AG04450 (cell line): Measurements from ENCODE around the gene ZC3H4. TPM values are rescaled to one million over a fixed set of nuclear protein-coding genes. Genes with fewer than 3 reads are reported as not detected.

Experiments used
- CTCF ChIA-PET: fragments of 300-600, 350-600 bp; formaldehyde crosslinking; extraction: SDS; loops from one replicate; lab custom pipeline; 2022; ENCODE audit warnings: antibody characterized with exemption, inconsistent platforms; lab: Charles Lee
- POLR2A ChIA-PET: fragments of 350-600 bp; formaldehyde crosslinking; extraction: SDS; loops from one replicate; lab custom pipeline; 2021; ENCODE audit warnings: antibody characterized with exemption, inconsistent platforms; lab: Yijun Ruan, JAX
- DNase-seq: peaks from one replicate; pipeline ENCODE4 v3.0.0-alpha.2; 2011; ENCODE audit warnings: low read depth, low spot score
- H3K27ac ChIP-seq: one replicate; pipeline ENCODE4 v1.5.1; 2012; ENCODE audit warnings: low read depth, low read length, control low read depth
- H3K27me3 ChIP-seq: one replicate; pipeline ENCODE4 v1.6.0; 2012; ENCODE audit warnings: low read length; ENCODE audit not compliant: control insufficient read depth, insufficient read depth
- H3K4me3 ChIP-seq: 2 replicates; pipeline ENCODE4 v1.5.1; 2011; ENCODE audit warnings: mild to moderate bottlenecking, low read depth, low read length, control low read depth
- H3K9me3 ChIP-seq: 2 replicates; pipeline ENCODE4 v1.5.1; 2012; ENCODE audit warnings: low read length; ENCODE audit not compliant: control insufficient read depth, insufficient read depth
- polyA plus RNA-seq: library from polyadenylated mRNA; depleted of rRNA; stranded (reverse); fragments of >200 nt; gene quantifications from 2 replicates; pipeline ENCODE4 v1.2.3, GENCODE V29; 2011
- TF ChIP-seq, protein P1 (sequence below): IDR thresholded peaks from 2 replicates; pipeline ENCODE4 v1.5.1; 2011; ENCODE audit warnings: low read depth, low read length, control low read depth, inconsistent platforms

Gene ZC3H4
- polyA plus RNA-seq, 1 experiment, result 4.9 TPM

DNA sequence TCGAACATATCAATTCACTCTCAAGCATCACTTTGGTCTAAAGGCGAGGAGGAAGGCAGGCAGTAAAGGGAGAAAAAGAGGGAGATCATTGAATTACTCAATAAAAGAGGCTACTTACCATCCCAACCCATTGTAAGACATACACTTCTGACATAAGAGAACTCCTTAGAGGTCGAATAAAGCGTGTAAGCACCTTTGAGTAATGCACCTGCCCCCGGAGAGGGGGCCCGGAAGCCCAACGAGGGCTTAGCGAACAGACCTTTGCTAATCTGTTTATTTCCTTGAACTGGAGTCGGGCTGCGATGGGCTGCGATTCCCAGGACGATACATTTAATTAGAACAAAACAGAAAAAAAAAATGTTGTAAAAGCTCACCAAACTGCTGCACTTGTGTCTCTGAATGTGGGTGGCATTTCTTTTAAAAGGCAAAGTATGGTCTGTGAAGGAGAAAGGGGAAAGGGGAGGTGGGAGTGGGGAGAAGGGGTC, 3.0 kb downstream of the ZC3H4 start:
- Histone ChIP-seq H3K27ac (peak overlapping the region; percentile 100), H3K27me3 (no peaks in the 10 kb centered on the region), H3K9me3 (no peaks in the 10 kb centered on the region; the same call in 1 of the 2 replicates), H3K4me3 (peak overlapping the region; percentile 96)
- CTCF ChIA-PET, result interaction anchor here (0.6 kb wide), 1 partner anchor 13 kb away, joined by 3 read pairs; no protein-coding TSS in a partner anchor
- POLR2A ChIA-PET, result interaction anchor here (0.6 kb wide), 1 partner anchor 490 kb away, joined by 3 read pairs; no protein-coding TSS in a partner anchor
- DNase-seq, result no peak
- TF ChIP-seq, protein P1, sequence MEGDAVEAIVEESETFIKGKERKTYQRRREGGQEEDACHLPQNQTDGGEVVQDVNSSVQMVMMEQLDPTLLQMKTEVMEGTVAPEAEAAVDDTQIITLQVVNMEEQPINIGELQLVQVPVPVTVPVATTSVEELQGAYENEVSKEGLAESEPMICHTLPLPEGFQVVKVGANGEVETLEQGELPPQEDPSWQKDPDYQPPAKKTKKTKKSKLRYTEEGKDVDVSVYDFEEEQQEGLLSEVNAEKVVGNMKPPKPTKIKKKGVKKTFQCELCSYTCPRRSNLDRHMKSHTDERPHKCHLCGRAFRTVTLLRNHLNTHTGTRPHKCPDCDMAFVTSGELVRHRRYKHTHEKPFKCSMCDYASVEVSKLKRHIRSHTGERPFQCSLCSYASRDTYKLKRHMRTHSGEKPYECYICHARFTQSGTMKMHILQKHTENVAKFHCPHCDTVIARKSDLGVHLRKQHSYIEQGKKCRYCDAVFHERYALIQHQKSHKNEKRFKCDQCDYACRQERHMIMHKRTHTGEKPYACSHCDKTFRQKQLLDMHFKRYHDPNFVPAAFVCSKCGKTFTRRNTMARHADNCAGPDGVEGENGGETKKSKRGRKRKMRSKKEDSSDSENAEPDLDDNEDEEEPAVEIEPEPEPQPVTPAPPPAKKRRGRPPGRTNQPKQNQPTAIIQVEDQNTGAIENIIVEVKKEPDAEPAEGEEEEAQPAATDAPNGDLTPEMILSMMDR, result no peak

- no peak for DNase-seq
- ChIA-PET CTCF (interaction anchor here (0.8 kb wide), 1 partner anchor 97 kb away, joined by 3 read pairs; no protein-coding TSS in a partner anchor), POLR2A (no interaction called here)
- TF ChIP-seq, protein P1, result no peak
- no peaks in the 10 kb centered on the region for H3K27me3 ChIP-seq
- H3K9me3 ChIP-seq, result no peaks in the 10 kb centered on the region; the same call in 1 of the 2 replicates
- H3K27ac ChIP-seq, result no peak overlapping the region
- H3K4me3 ChIP-seq, result peak overlapping the region; percentile 96
Observed at GRCh38 chr19:47109541-47110375, 3.8 kb downstream of the ZC3H4 start.

- CTCF ChIA-PET, result interaction anchor here (0.8 kb wide), 1 partner anchor 96 kb away, joined by 3 read pairs; no protein-coding TSS in a partner anchor
- Histone ChIP-seq H3K27ac (no peak overlapping the region), H3K4me3 (peak overlapping the region; percentile 10; the same call in 1 of the 2 replicates), H3K27me3 (no peaks in the 10 kb centered on the region), H3K9me3 (no peaks in the 10 kb centered on the region; the same call in 1 of the 2 replicates)
- DNase-seq, result no peak
- POLR2A ChIA-PET, result no interaction called here
- TF ChIP-seq, protein P1, result no peak
Observed at GRCh38 chr19:47109177-47109540, 4.4 kb downstream of the ZC3H4 start.

GRCh38 chr19:47107953-47108746, 5.4 kb downstream of the ZC3H4 start:
- no peak overlapping the region; the same call in 1 of the 2 replicates for H3K4me3 ChIP-seq
- peak overlapping the region; percentile 52 for H3K27ac ChIP-seq
- no peaks in the 10 kb centered on the region for H3K27me3 ChIP-seq
- POLR2A ChIA-PET, result no interaction called here
- CTCF ChIA-PET, result interaction anchor here (0.6 to 0.8 kb wide), 2 partner anchors 9 to 103 kb away, joined by 3 to 7 read pairs; no protein-coding TSS in a partner anchor
- TF ChIP-seq, protein P1, result no peak
- DNase-seq, result no peak
- no peaks in the 10 kb centered on the region; the same call in 1 of the 2 replicates for H3K9me3 ChIP-seq
